ENCODE results near the gene TNIP2.
"Not testable (repeated sequence)": the region's sequence is repeated elsewhere in the genome, so short reads cannot be mapped to it uniquely, and the experiment has no call there.

Gene TNIP2

GRCh38 chr4:2794486-2795299 lies 38.6 kb upstream of the TNIP2 start:
- DNase-seq (ENCODE audit: low read depth) = no peak

GRCh38 chr4:2793586-2794485 lies 37.7 kb upstream of the TNIP2 start:
- DNase-seq (ENCODE audit: low read depth) = peak; percentile 56

- no peak for DNase-seq (ENCODE audit: low read depth)
Observed at GRCh38 chr4:2792711-2793585, 36.8 kb upstream of the TNIP2 start, which contains the start of gene SH3BP2. Gene SH3BP2, plus strand, starts transcription at chr4:2793085. Its CDS starts 27,533 bp downstream, at chr4:2820618.

GRCh38 chr4:2792396-2792710 lies 36.2 kb upstream of the TNIP2 start:
- no peak for DNase-seq (ENCODE audit: low read depth)

GRCh38 chr4:2791518-2792395 lies 35.6 kb upstream of the TNIP2 start:
- no peak for DNase-seq (ENCODE audit: low read depth)

GRCh38 chr4:2790583-2791517 lies 34.7 kb upstream of the TNIP2 start:
- DNase-seq (ENCODE audit: low read depth) = no peak

- no peak for DNase-seq (ENCODE audit: low read depth)
Observed at GRCh38 chr4:2789793-2790582, 33.9 kb upstream of the TNIP2 start.

GRCh38 chr4:2789351-2789750 lies 33.2 kb upstream of the TNIP2 start:
- no peak for DNase-seq (ENCODE audit: low read depth)

- no peak for DNase-seq (ENCODE audit: low read depth)
Observed at GRCh38 chr4:2788532-2789103, 32.5 kb upstream of the TNIP2 start.

GRCh38 chr4:2788101-2788500 lies 32.0 kb upstream of the TNIP2 start:
- DNase-seq (ENCODE audit: low read depth) = no peak

GRCh38 chr4:2787230-2788100 lies 31.3 kb upstream of the TNIP2 start:
- DNase-seq (ENCODE audit: low read depth) = peak; percentile 77

- no peak for DNase-seq (ENCODE audit: low read depth)
Observed at GRCh38 chr4:2786794-2787229, 30.7 kb upstream of the TNIP2 start.

- DNase-seq (ENCODE audit: low read depth) = peak; percentile 88
Observed at GRCh38 chr4:2786152-2786671, 30.1 kb upstream of the TNIP2 start.

GRCh38 chr4:2785613-2786012 lies 29.5 kb upstream of the TNIP2 start:
- no peak for DNase-seq (ENCODE audit: low read depth)

- DNase-seq (ENCODE audit: low read depth) = no peak
Observed at GRCh38 chr4:2783790-2784189, 27.7 kb upstream of the TNIP2 start.

- DNase-seq (ENCODE audit: low read depth) = no peak
Observed at GRCh38 chr4:2781911-2782310, 25.8 kb upstream of the TNIP2 start.

- not testable (repeated sequence) for DNase-seq (ENCODE audit: low read depth)
Observed at GRCh38 chr4:2780643-2781042, 24.5 kb upstream of the TNIP2 start.

Data from stimulated activated CD4-positive, alpha-beta T cell treated with anti-CD3 and anti-CD28 coated beads, Interleukin-2, amount 100 ng/mL, for 4 hours (primary cell).